Loucy (cell line): ENCODE results near the gene UBE3D.

Source experiments
- H2AFZ ChIP-seq: fragments of 200-600 bp; sonication (generic); 2 replicates; pipeline ENCODE4 v1.6.0; 2016; ENCODE audit warnings: antibody characterized with exemption, mild to moderate bottlenecking, low read length, moderate library complexity
- H3F3A ChIP-seq: fragments of 200-600 bp; 2 replicates; pipeline ENCODE4 v1.6.0; 2016; ENCODE audit warnings: antibody characterized with exemption, low read depth, mild to moderate bottlenecking
- H3K27me3 ChIP-seq: fragments of 200-600 bp; sonication (generic); 2 replicates; pipeline ENCODE4 v1.6.1; 2014; ENCODE audit warnings: low read length, mild to moderate bottlenecking; ENCODE audit not compliant: insufficient read depth, poor library complexity, severe bottlenecking
- H3K36me3 ChIP-seq: fragments of 200-600 bp; sonication (generic); 2 replicates; pipeline ENCODE4 v1.6.1; 2016; ENCODE audit warnings: low read length; ENCODE audit not compliant: insufficient read depth
- H3K4me1 ChIP-seq: fragments of 200-600 bp; sonication (generic); 2 replicates; pipeline ENCODE4 v1.5.1; 2014; ENCODE audit warnings: low read length, mild to moderate bottlenecking; ENCODE audit not compliant: insufficient read depth, poor library complexity, severe bottlenecking
- H3K4me2 ChIP-seq: fragments of 200-600 bp; sonication (generic); 2 replicates; pipeline ENCODE4 v1.6.0; 2014; ENCODE audit warnings: antibody characterized with exemption, low read length, low read depth, mild to moderate bottlenecking; ENCODE audit not compliant: poor library complexity, severe bottlenecking
- H3K4me3 ChIP-seq: fragments of 200-600 bp; sonication (generic); 2 replicates; pipeline ENCODE4 v1.5.1; 2014; ENCODE audit warnings: low read length, mild to moderate bottlenecking, mixed read lengths; ENCODE audit not compliant: poor library complexity, severe bottlenecking
- H3K79me2 ChIP-seq: fragments of 200-600 bp; sonication (generic); 2 replicates; pipeline ENCODE4 v1.6.1; 2014; ENCODE audit warnings: low read length; ENCODE audit not compliant: insufficient read depth
- H3K9ac ChIP-seq: fragments of 200-600 bp; sonication (generic); 2 replicates; pipeline ENCODE4 v1.6.0; 2014; ENCODE audit warnings: mild to moderate bottlenecking, low read depth, low read length, moderate library complexity; ENCODE audit not compliant: poor library complexity, severe bottlenecking
- H3K9me2 ChIP-seq: fragments of 200-600 bp; sonication (generic); replicated peaks from 2 replicates; pipeline ENCODE4 v1.6.1; 2016; ENCODE audit warnings: low read depth, low read length, mixed read lengths
- H3K9me3 ChIP-seq: fragments of 200-600 bp; sonication (generic); 2 replicates; pipeline ENCODE4 v1.6.1; 2014; ENCODE audit warnings: mild to moderate bottlenecking, antibody characterized with exemption, low read length, low read depth; ENCODE audit not compliant: insufficient read depth
- H4K20me1 ChIP-seq: fragments of 200-600 bp; sonication (generic); 2 replicates; pipeline ENCODE4 v1.6.0; 2014; ENCODE audit warnings: antibody characterized with exemption, low read length, mild to moderate bottlenecking; ENCODE audit not compliant: insufficient read depth, poor library complexity, severe bottlenecking
- CTCF ChIP-seq: fragments of 200-600 bp; sonication (generic); conservative IDR thresholded peaks from 2 replicates; pipeline ENCODE4 v1.5.1; 2014; ENCODE audit warnings: mild to moderate bottlenecking, antibody characterized with exemption, low read length
- EZH2phosphoT487 ChIP-seq: fragments of 200-600 bp; IDR thresholded peaks from 2 replicates; pipeline ENCODE4 v1.6.1; 2018; ENCODE audit warnings: antibody characterized with exemption, mild to moderate bottlenecking, moderate library complexity, borderline replicate concordance

The UBE3D gene

GRCh38 chr6:82915666-82916065 is 150.0 kb downstream of the UBE3D start:
- Histone ChIP-seq H4K20me1 (no peaks in the 10 kb centered on the region), H3K4me2 (no peak overlapping the region), H3K4me1 (no peaks in the 10 kb centered on the region), H3K9me3 (peaks cover 6% of the 10 kb centered on the region; the same call in 1 of the 2 replicates), H3K36me3 (peaks cover 25% of the 10 kb centered on the region), H3K9ac (no peak overlapping the region), H2AFZ (no peak overlapping the region), H3F3A (no peaks in the 10 kb centered on the region), H3K27me3 (no peaks in the 10 kb centered on the region), H3K9me2 (no peaks in the 10 kb centered on the region), H3K4me3 (no peak overlapping the region), H3K79me2 (no peaks in the 10 kb centered on the region)
- no peak for TF ChIP-seq CTCF

GRCh38 chr6:82914511-82914910 is 151.1 kb downstream of the UBE3D start:
- Histone ChIP-seq H3K4me3 (no peak overlapping the region), H3K4me1 (no peaks in the 10 kb centered on the region)
- TF ChIP-seq EZH2phosphoT487 = no peak
- no peak for TF ChIP-seq CTCF

GRCh38 chr6:82910820-82911219 is 154.8 kb downstream of the UBE3D start:
- H3K27me3 ChIP-seq = no peaks in the 10 kb centered on the region
- TF ChIP-seq EZH2phosphoT487 (no peak), CTCF (no peak)
- peaks cover 15% of the 10 kb centered on the region for H3K36me3 ChIP-seq
- H3K9me3 ChIP-seq = no peaks in the 10 kb centered on the region
- no peak overlapping the region for H3K9ac ChIP-seq
- no peak overlapping the region for H3K4me3 ChIP-seq
- peaks cover 14% of the 10 kb centered on the region for H3K4me1 ChIP-seq
- no peak overlapping the region for H2AFZ ChIP-seq
- no peaks in the 10 kb centered on the region for H3F3A ChIP-seq
- H3K79me2 ChIP-seq = no peaks in the 10 kb centered on the region
- no peaks in the 10 kb centered on the region for H3K9me2 ChIP-seq
- no peaks in the 10 kb centered on the region for H4K20me1 ChIP-seq
- H3K4me2 ChIP-seq = no peak overlapping the region

More at GRCh38 chr6:82914511-82914910, 151.1 kb downstream of the UBE3D start:
- Histone ChIP-seq H4K20me1 (no peaks in the 10 kb centered on the region), H3F3A (no peaks in the 10 kb centered on the region), H3K27me3 (no peaks in the 10 kb centered on the region), H3K79me2 (no peaks in the 10 kb centered on the region), H3K36me3 (peaks cover 25% of the 10 kb centered on the region), H3K9ac (no peak overlapping the region), H2AFZ (no peak overlapping the region), H3K9me2 (no peaks in the 10 kb centered on the region), H3K9me3 (peaks cover 6% of the 10 kb centered on the region; the same call in 1 of the 2 replicates), H3K4me2 (no peak overlapping the region)
